Pancreas (tissue), 10 donors: ENCODE data around the gene FAM216B. TPM values are rescaled to one million over a fixed set of nuclear protein-coding genes. Genes with fewer than 3 reads are reported as not detected.

Source experiments
- ATAC-seq, 4 donors: fragments of 200-7000 bp; cut with Tn5 transposase; one replicate each; pipeline versions ENCODE4 v1.8.0 to v1.9.1; 2020; ENCODE audit warnings: mild to moderate bottlenecking in 4 of 4, moderate library complexity in 4 of 4
- DNase-seq, 6 donors: peaks; one replicate each; pipeline ENCODE4 v3.0.0-alpha.2; 2020
- FAIRE-seq: peaks from 2 replicates; lab custom pipeline; 2012; peaks lifted over from hg19 to GRCh38; lab: Jason Lieb, UNC
- H3K27ac ChIP-seq, 4 donors: fragments of 200-600 bp; sonication (generic); 1 replicate in 3 of 4; 2 replicates in 1 of 4; pipeline versions ENCODE4 v1.5.0 to v1.8.0; 2020
- H3K27me3 ChIP-seq, 4 donors: fragments of 200-600 bp; one replicate each; pipeline ENCODE4 v1.8.0; 2021
- H3K36me3 ChIP-seq, 3 donors: fragments of 200-600 bp; sonication (generic) in 1 of 3; one replicate each; pipeline versions ENCODE4 v1.5.0 to v1.8.0; 2020 to 2021
- H3K4me1 ChIP-seq, 3 donors: fragments of 200-600 bp; one replicate each; pipeline ENCODE4 v1.8.0; 2021
- H3K4me3 ChIP-seq, 4 donors: fragments of 200-600 bp; sonication (generic) in 2 of 4; one replicate each; pipeline versions ENCODE4 v1.5.0 to v1.8.0; 2020 to 2021
- H3K9me3 ChIP-seq, 4 donors: fragments of 200-600 bp; one replicate each; pipeline ENCODE4 v1.8.0; 2021
- WGBS, 2 donors: extraction: QIAGEN DNeasy Blood & Tissue Kit; methylation state at CpG; one replicate each; pipeline ENCODE4 v1.1.7; 2013; 5-methylcytosine and 5-hydroxymethylcytosine counted together
- intact Hi-C, 3 donors: fragments of 100-400 bp; cut with DNase I; formaldehyde crosslinking; loops; one replicate each; pipeline versions ENCODE4 v1.11.1 to v1.14.2; 2022
- polyA plus RNA-seq, 2 donors: library from polyadenylated mRNA; stranded (reverse); fragments of 200-250 nt; gene quantifications; one replicate each; pipeline ENCODE4 v1.2.3, GENCODE V29; 2013
- total RNA-seq, 6 donors: library from RNA; stranded (reverse); fragmentation: NEBNext Ultra II Directional in 4 of 6; extraction: Animal tissue kit (Norgen Biotek cat#: 25700) in 4 of 6; gene quantifications; one replicate each; pipeline versions ENCODE4 v1.2.1 to v1.2.4, GENCODE V29; 2021 to 2023
- TF ChIP-seq, protein P1 (sequence below), 4 donors: fragments of 200-600 bp; sonication (generic) in 3 of 4; IDR thresholded peaks; one replicate each; pipeline versions ENCODE4 v1.5.0 to v1.8.0; 2021; ENCODE audit warnings: antibody characterized with exemption in 4 of 4
- donor health status: healthy with polysubstance abuse.
- donor health status: DM: no; HTN: no; CAD: no; lungs with moderate emphysema.
- donor health status: DM: no; HTN: no; CAD: no.
- donor health status: control.
- donor health status: control.
- donor health status: Bipolar disorder and iron deficiency.
- donor health status: DM: yes; HTN: yes; CAD: no.
- donor health status: DM: no; HTN: no; CAD: no.
- donor health status: DM: no; HTN: no; CAD: no.
- donor health status: DM: yes; HTN: yes; CAD: no.

FAM216B gene
- total and polyA plus RNA-seq, 8 donors = 0.06 TPM; not detected in 7

DNA sequence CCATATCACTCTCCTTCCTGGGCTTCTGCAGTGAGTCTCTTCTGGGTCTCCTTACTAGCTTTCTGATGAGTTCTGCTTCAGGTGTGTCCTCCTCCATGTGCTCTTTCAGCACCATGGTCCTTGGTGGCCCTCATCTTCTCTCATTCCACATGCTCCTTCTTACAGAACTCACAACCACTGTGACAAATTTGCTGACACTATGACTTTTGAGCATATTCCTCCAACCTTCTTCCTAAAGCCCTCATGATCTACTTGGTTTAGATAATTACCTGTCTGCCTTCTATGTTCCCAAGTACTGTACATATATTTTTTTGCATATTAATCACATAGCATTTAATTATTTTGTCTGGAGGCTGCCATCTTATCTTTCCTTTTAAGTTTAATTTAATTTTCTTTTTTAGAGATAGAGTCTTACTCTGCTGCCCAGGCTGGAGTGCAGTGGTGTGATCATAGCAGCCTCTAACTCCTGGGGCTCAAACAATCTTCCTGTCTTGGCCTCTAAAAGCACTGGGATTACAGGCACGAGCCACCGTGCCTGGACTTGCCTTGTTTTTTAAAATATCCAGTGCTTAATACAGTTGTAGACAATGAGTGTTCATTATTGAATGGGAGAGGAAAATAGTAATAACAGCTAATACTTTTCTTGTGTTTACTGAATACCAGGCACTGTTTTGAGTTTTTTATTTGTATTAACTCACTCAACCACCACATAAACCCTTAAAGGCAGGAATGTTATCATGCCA lies 23.5 kb upstream of the FAM216B start:
- ATAC-seq (no peak), FAIRE-seq (no peak), DNase-seq (no peak)
- no peak overlapping the region for H3K4me3 ChIP-seq
- 97% methylated on average over 2 of the region's 2 CpGs for WGBS, 2 donors
- H3K27me3 ChIP-seq = no peaks in the 10 kb centered on the region
- TF ChIP-seq, protein P1, sequence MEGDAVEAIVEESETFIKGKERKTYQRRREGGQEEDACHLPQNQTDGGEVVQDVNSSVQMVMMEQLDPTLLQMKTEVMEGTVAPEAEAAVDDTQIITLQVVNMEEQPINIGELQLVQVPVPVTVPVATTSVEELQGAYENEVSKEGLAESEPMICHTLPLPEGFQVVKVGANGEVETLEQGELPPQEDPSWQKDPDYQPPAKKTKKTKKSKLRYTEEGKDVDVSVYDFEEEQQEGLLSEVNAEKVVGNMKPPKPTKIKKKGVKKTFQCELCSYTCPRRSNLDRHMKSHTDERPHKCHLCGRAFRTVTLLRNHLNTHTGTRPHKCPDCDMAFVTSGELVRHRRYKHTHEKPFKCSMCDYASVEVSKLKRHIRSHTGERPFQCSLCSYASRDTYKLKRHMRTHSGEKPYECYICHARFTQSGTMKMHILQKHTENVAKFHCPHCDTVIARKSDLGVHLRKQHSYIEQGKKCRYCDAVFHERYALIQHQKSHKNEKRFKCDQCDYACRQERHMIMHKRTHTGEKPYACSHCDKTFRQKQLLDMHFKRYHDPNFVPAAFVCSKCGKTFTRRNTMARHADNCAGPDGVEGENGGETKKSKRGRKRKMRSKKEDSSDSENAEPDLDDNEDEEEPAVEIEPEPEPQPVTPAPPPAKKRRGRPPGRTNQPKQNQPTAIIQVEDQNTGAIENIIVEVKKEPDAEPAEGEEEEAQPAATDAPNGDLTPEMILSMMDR (IDR thresholded peaks at IDR 0.05) = no peak
- no peaks in the 10 kb centered on the region for H3K4me1 ChIP-seq
- H3K9me3 ChIP-seq = no peaks in the 10 kb centered on the region
- intact Hi-C loops = no loop called here
- no peaks in the 10 kb centered on the region for H3K36me3 ChIP-seq
- H3K27ac ChIP-seq = no peak overlapping the region

DNA sequence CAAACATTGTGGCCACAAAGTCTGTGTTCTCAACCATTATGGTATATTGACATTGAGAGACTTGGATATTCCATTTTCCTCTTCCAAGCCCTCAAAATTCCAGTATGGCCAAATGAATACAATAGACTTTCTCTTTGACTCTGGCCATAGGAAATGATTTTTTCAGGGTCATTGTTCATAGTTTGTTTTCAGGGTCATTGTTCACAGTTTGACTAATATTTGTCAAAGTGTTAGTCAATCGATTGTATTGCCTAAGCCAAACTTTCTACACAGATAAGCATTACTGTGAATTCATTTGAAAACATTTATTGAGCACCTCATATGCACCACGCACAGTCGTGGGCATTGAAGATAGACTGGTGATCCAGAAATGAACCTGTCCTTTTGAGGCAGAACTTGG lies 22.9 kb upstream of the FAM216B start:
- H3K36me3 ChIP-seq = no peaks in the 10 kb centered on the region
- H3K9me3 ChIP-seq = no peaks in the 10 kb centered on the region
- intact Hi-C loops = no loop called here
- DNase-seq = no peak
- TF ChIP-seq, protein P1 (IDR thresholded peaks at IDR 0.05) = no peak
- no peak for FAIRE-seq
- 14 to 24% methylated on average over 3 of the region's 3 CpGs for WGBS, 2 donors
- ATAC-seq = peak in 2 of 4 donors; percentile 9 to 35
- H3K27me3 ChIP-seq = no peaks in the 10 kb centered on the region
- no peak overlapping the region for H3K4me3 ChIP-seq
- H3K27ac ChIP-seq = no peak overlapping the region
- H3K4me1 ChIP-seq = no peaks in the 10 kb centered on the region

DNA sequence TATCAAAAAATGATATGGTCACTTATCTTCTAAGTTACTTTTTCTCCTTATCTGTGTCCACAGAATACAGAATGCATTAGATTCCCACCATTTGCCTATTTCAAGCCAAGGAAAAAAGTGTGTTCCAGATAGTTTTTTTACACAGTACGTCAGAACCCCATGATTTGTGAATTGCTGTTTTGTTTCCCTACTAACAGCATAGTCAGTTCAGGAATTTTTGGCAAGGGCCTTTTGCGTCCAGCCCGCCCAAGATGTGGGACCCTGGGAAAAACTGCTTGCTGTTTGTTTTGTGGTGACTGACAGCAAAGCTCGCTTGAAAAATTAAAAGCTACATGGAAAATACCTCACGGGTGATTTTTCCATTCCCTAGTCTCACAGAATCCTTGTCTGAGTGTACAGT lies 20.4 kb upstream of the FAM216B start:
- intact Hi-C loops = no loop called here
- no peak for FAIRE-seq
- Histone ChIP-seq H3K36me3 (no peaks in the 10 kb centered on the region), H3K4me3 (no peak overlapping the region), H3K27ac (peak overlapping the region in 2 of 4 donors; percentile 44 to 71), H3K27me3 (no peaks in the 10 kb centered on the region), H3K4me1 (no peaks in the 10 kb centered on the region), H3K9me3 (no peaks in the 10 kb centered on the region)
- DNase-seq = peak in 3 of 6 donors; percentile 22 to 47 (median 30)
- TF ChIP-seq, protein P1 (IDR thresholded peaks at IDR 0.05) = no peak
- peak; percentile 53 to 87 (median 68) for ATAC-seq
- 9 to 15% methylated on average over 5 of the region's 5 CpGs for WGBS, 2 donors

DNA sequence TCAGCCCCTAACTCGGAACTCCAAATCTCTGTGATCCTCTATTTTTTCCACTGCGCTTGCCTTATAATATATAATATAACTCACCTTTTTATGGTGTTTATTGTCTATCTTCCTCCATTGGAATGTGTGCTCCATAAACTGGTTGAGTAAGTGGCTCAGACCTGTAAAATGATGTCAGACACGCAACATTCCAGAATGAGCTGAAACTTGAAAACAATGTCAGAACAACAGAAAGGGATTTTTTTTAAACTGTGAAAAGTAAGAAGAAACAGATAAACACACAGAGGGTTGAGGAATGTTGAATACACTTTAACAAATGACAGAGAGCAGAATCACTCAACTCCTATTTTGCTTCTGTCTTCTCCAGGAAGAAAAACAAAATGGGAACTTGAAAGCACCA lies 19.1 kb upstream of the FAM216B start:
- WGBS, 2 donors = 90 to 95% methylated on average over 3 of the region's 3 CpGs
- ATAC-seq (no peak), FAIRE-seq (no peak), DNase-seq (no peak)
- Histone ChIP-seq H3K27me3 (no peaks in the 10 kb centered on the region), H3K36me3 (no peaks in the 10 kb centered on the region), H3K4me3 (no peak overlapping the region), H3K9me3 (no peaks in the 10 kb centered on the region), H3K27ac (peak overlapping the region in 1 of 4 donors; percentile 71), H3K4me1 (no peaks in the 10 kb centered on the region)
- intact Hi-C loops = no loop called here
- TF ChIP-seq, protein P1 (IDR thresholded peaks at IDR 0.05) = no peak

DNA sequence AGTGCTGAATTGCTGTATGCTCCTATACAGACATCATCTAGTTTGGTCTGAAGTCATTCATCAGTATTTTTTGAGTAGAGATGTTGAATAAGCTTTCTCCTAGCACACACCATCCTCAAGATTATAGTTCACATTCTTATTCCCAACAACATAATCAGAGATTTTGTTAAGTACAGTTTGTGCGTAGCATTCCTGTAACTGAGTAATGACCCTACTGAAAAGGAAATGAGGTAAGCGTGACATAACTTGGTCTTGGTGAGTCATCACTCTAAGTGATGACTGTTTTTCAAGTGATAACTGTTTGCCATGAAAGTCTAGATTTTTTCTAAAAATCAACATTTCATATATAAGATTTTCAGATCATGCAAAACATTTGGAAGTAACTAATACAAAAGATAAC lies 18.5 kb upstream of the FAM216B start:
- DNase-seq (no peak), FAIRE-seq (no peak), ATAC-seq (no peak)
- TF ChIP-seq, protein P1 (IDR thresholded peaks at IDR 0.05) = no peak
- H3K9me3 ChIP-seq = no peaks in the 10 kb centered on the region
- 91 to 93% methylated on average over 2 of the region's 2 CpGs for WGBS, 2 donors
- H3K27me3 ChIP-seq = no peaks in the 10 kb centered on the region
- H3K4me1 ChIP-seq = no peaks in the 10 kb centered on the region
- intact Hi-C loops = no loop called here
- no peaks in the 10 kb centered on the region for H3K36me3 ChIP-seq
- H3K27ac ChIP-seq = no peak overlapping the region
- no peak overlapping the region for H3K4me3 ChIP-seq
